Colon (tissue), 2 donors: Measurements from ENCODE around the gene ASCC2.
"Not testable (repeated sequence)": the region's sequence is repeated elsewhere in the genome, so short reads cannot be mapped to it uniquely, and the experiment has no call there.

Experiments
- FAIRE-seq: peaks from 2 replicates; lab custom pipeline; 2012; peaks lifted over from hg19 to GRCh38; lab: Jason Lieb, UNC
- donor health status: control.
- donor health status: control.

ASCC2 gene

GRCh38 chr22:29855611-29856181 lies 17.6 kb upstream of the ASCC2 start:
- FAIRE-seq, result no peak

- no peak for FAIRE-seq
These were observed 16.4 kb upstream of the ASCC2 start for GRCh38 chr22:29854432-29854831.

DNA sequence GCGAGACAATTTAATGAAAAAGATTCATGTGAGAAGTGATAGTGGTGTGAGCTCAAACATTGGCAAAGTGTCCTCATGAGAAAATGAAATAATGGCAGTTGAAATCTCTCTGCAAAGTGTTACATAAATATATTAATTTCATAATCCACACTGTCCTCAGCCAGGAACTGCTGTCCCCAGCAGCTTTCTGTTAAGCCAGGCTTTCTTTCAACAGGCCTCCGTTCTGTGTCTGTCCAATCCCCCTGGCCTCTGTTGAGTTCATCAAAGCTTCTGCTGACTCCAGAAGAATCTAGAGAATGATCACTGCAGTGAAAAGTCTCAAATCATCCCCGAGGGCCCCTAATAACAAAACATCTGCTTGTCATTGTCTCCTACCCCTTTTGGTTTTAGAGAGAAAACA lies 10.0 kb upstream of the ASCC2 start:
- no peak for FAIRE-seq

- no peak for FAIRE-seq
These were observed 8.2 kb upstream of the ASCC2 start for GRCh38 chr22:29846290-29846689.

GRCh38 chr22:29842740-29843139 lies 4.7 kb upstream of the ASCC2 start:
- no peak for FAIRE-seq

DNA sequence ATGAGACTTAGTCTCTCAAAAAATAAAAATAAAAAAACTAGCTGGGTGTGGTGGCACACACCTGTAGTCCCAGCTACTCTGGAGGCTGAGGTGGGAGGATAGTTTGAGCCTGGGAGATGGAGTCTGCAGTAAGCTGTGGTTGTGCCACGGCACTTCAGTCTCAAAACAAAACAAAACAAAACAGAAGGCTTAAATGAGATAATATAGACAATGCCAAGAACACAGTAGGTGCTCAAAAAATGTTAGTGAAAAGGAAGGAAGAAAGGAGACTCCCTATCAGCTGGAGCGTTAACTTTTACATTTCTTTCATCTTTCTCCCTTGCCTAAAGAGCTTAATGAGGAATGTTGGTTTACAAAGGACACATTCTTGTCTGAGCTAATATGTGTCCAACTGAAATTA lies 4.1 kb upstream of the ASCC2 start:
- FAIRE-seq, result no peak

- no peak for FAIRE-seq
These were observed 2.4 kb upstream of the ASCC2 start for GRCh38 chr22:29840498-29840897.

DNA sequence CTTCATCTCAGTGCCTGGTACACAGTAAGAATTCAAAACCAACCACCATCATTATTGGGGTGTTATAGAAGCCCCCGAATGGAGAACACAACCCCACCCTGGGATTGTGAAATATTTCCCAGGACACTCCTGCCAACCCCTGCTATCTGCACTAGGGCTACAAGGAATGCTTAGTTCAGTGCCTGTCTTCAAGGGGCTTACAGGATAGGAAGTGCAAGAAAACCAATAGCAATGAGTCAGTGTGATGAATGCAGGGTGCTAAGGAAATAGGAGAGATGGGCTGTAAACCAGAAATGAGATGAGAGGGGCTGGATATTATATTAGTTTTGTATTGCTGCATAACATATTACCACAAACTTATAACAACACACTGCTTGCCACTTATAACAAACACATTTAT lies 965 bp upstream of the ASCC2 start:
- no peak for FAIRE-seq

- no peak for FAIRE-seq
These were observed 504 bp upstream of the ASCC2 start for GRCh38 chr22:29838599-29838956.

DNA sequence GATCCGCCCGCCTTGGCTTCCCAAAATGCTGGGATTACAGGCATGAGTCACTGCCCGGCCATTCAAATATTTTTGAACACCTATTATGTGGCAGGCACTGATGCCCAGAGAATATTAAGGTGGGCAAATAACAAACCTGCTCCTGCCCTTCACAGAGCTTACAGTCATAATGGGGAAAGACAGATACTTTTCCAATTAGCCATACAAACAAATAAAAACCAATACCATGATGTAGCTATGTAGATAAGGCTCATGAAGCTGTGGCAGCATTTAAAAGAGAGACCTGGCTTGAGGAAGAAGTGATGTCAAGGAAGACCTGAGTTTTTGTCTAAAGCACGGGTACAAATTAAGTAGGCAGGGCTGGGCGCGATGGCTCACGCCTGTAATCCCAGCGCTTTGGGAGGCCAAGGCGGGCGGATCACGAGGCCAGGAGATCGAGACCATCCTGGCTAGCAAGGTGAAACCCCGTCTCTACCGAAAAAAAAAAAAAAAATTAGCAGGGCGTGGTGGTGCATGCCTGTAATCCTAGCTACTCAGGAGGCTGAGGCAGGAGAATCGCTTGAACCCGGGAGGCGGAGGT lies 1.2 kb downstream of the ASCC2 start:
- not testable (repeated sequence) for FAIRE-seq

DNA sequence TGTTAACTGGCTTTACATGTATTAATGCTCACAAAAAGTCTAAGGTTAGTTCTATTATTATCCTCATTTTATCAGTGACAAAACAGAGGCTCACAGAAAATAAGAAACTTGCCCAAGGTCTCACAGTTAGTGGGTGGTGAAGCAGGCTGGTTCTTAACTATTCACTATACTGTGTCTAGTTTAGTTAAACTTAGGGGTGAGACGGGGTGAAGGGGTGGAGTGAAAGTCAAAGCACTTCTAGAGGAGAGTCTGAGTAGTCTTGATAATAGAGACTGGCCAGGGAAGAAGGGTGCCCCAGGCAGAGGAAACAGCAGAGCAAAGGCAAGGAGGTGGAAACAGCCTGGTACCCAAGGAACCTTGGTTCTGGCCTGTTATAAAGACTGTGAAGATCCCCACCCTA lies 4.0 kb downstream of the ASCC2 start:
- FAIRE-seq, result no peak

DNA sequence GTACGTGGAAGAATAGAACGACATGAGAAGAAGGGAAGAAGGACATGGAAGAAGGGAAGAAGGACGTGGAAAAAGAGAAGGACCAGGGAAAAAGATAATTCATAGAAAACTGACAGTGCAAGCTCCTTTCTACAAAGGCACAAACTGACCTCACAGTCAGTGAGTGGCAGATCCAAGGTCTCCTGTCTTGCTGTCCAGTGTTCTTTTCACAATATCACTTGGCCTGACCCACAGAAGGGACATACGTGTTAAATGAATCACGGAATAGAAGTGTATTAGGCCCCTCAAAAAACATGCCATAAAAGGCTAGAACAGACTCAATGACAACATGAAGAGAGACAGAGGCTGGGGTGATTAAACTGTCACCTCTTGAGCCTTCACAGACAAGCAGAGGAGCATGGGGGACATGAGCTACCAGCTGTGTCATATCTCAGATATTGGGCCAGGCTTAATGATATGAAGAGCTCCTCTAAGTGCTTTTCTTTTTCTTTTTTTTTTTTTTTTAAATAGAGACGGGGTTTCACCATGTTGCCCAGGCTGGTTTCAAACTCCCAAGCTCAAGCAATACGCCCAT lies 4.6 kb downstream of the ASCC2 start:
- no peak for FAIRE-seq

DNA sequence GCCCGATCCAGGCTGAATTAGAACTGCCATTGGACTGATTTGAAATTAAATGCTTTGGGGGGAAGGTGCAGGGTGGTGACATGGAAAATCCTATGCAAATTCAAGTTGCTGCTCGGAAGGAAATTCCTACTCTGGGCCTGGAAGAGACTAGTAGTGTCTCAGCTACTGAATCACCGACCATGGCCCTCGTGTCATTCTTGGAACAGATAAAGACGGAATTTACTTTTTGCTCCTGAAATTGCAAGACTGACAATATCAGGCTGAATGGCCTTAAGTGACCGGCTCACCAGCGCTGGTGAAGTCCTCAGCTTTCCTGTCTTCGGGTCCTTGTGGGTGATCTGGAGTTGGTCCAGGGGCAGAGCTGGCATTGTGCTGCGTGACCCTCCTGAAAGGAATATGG lies 6.1 kb downstream of the ASCC2 start:
- no peak for FAIRE-seq

DNA sequence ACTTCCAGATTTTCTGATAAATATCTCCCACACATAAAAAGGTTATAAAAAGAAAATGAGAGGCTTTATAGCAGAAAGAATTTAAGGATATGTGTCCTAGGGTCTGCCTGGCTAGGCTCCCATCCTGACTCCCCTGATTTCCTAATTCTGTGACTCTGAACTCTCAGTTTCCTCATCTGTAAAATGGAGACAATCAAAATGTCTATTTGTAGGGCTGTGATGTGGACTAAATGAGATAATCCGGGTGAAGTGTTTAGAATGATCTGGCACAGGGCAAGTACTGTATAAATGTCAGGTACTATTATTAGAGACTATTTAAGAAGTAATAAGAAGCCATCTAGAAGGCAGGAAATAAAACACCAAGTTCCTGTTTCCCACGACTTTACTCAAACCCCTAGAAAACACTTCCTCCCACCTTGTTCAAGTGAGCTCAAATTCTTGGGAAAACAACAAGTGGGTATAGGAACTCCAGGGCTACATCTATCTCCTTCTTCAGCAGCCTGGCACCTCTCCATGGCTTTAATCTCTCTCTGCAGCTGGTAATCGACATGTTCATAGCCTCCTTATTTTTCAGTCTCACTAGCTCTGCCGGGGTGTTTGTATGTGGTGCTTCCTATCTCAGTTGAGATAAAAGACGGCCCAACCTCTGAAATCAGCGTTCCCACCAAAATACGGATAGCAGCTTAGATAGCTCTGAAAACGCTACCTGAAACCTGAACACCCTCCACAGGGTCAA lies 6.7 kb downstream of the ASCC2 start:
- no peak for FAIRE-seq

GRCh38 chr22:29830585-29830984 lies 7.5 kb downstream of the ASCC2 start:
- no peak for FAIRE-seq

GRCh38 chr22:29827726-29828125 lies 10.3 kb downstream of the ASCC2 start:
- not testable (repeated sequence) for FAIRE-seq

DNA sequence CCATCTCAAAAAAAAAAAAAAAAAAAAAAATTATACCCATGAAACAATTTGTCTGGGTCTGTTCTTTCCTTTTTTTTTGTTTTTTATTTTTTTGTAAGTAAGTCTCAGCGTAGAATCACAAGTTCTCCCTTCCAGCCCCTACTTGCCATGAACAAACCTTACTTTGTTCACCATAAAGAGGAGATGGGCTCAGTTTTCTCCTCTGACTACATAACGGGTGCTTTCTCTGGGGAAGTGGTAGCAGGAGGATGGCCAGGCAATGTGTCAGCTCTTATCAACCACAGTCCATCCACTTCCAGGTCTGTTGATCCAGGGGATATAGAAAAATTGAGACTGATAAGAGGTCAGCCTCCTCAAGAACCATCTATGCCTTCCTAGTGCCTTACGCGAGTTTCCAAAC lies 11.0 kb downstream of the ASCC2 start:
- FAIRE-seq, result no peak

GRCh38 chr22:29825578-29825977 lies 12.5 kb downstream of the ASCC2 start:
- FAIRE-seq, result no peak

DNA sequence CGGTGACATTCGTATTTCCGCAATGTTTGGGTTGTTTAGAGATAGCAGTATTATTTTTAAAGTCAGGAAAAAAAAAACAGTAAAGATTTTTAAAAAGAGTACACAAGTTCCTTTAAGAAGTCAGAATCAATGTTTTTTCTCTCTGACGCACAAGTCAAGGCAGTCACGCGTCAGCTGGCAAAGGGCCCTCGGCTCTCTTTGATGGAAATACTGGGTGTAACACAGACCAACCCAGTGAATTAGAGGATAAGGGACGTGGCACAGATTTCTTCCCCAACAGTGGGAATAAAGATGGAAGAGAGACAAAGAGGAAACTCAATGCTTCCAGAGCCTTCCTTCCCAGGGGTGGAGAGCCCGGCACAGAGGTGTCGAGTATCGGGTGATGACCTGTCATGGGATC lies 13.4 kb downstream of the ASCC2 start:
- no peak for FAIRE-seq

DNA sequence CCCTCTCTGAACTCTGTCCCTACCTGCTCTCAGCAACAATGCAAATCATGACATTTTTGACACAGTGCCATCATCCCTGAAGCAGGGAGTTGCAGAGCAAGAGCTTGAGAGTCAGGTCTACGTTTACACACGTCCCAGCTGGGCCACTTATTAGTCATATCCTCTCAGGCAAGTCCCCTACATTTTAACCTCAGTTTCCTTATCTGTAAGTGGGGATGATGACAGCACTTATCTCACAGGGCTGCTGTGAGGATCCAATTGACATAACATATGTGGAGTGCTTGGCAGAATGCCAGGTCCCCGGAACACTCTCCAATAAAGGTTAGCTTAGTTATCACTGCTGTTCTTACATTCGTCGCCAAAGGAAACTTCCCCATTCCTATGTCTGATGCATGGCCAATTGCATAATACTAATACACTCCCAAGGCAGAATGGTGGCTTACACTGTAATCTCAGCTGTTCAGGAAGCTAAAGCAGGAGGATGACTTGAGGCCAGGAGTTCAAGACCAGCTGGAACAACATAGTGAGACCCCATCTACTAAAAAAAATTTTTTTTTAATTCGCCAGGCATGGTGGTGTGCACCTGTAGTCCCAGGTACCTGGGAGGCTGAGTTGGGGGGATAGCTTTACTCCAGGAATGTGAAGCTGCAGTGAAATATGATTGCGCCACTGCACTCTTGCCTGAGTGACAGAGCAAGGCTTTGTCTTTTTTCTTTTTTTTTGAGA lies 16.6 kb downstream of the ASCC2 start:
- FAIRE-seq, result no peak

DNA sequence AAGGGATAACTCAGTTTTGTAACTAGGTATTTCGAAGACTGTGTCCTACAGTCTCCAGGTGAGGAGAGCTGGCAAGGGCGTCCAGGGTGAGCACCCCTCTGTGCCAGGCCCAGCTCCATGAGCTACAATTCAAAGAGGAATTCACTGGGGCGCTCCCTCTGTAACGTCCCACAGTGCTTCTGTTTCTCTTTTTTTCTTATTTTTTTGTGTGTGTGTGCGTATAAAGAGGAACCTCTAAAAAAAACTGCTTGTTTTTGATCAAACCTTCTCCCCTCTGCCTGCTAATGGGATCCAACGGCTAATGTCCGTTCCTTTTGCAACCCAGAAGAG lies 17.1 kb downstream of the ASCC2 start:
- FAIRE-seq, result no peak

DNA sequence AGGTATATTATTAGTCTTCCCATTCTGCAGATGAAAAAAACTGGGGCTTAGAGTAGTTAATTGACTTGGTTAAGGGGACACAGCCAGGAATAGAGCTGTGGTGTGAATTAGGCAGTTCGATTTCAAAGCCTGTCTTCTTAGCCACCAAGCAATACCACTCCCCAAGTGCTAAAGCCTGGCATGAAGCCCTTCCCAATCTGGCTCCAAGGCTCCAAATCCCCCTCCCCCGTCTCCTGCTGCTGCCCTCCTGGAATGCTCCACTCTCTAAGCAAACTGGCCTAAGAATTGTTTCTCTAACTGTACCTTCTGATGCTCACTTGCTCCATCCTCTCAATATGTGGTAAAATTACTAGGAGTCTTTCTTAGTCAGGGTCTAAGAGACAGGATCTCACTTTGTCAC lies 18.6 kb downstream of the ASCC2 start:
- no peak for FAIRE-seq

- no peak for FAIRE-seq
These were observed 20.4 kb downstream of the ASCC2 start for GRCh38 chr22:29817724-29818123.
